ENCODE measurements around the gene MRPL41.
"Not testable (repeated sequence)": the region's sequence is repeated elsewhere in the genome, so short reads cannot be mapped to it uniquely, and the experiment has no call there.

The MRPL41 gene

DNA sequence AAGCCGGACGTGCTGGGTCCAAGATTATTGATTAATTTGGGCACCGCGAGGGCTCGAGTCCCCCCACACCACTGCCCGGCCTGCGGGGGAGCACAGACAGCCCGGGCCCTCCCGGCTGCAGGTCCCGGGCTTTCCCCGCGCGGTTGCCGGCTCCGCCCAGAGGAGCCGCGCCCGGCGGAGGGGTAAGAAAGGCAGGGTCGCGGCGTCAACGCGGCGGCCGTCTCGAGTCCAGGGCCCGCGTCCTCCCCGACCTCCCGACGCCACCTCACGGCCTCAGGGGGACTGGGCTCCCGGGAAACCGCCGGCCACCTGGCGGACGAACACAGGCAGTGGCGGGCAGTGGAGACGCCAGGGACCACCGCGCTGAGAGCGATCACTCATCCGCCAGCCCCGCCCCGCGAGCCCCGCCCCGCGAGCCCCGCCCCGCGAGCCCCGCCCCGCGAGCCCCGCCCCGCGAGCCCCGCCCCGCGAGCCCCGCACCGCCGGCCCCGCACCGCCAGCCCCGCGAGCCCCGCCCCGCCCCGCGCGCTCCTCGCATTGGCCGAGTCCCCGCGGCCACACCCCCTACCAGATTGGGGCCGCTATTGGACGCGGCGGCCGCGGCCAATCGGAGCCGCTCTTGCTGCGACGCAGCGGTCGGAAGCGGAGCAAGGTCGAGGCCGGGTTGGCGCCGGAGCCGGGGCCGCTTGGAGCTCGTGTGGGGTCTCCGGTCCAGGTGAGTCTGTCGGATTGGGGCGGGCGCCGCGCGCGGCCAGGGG, at the start of gene MRPL41:
TSS of gene MRPL41 (plus strand) at position 616 of the 758 bp plus-strand sequence. CDS start 203 bp downstream, outside the sequence.
- peak within 1 kb of the TSS; percentile 79 to 81 for H3K9ac ChIP-seq (ENCODE audit: low read depth in 1 of 2, low read length in 2 of 2)
- H3K27me3 ChIP-seq (ENCODE audit: control insufficient read depth in 2 of 2, insufficient read depth in 2 of 2, low read length in 2 of 2) = no peaks in the 10 kb centered on the region
- H3K27ac ChIP-seq (ENCODE audit: low read depth in 2 of 2, low read length in 2 of 2) = peak within 1 kb of the TSS; percentile 90 to 93
- peaks cover 17 to 25% of the 10 kb centered on the region in 2 donors for H3K4me1 ChIP-seq (ENCODE audit: control insufficient read depth in 2 of 2, insufficient read depth in 2 of 2, low read length in 2 of 2)
- peaks cover 7 to 20% of the 10 kb centered on the region in 2 donors for H3K36me3 ChIP-seq (ENCODE audit: control insufficient read depth in 2 of 2, insufficient read depth in 2 of 2, low read length in 2 of 2)
- H3K4me3 ChIP-seq (ENCODE audit: low read length in 2 of 2) = peak within 1 kb of the TSS; percentile 80 to 85
- no peaks in the 10 kb centered on the region for H3K9me3 ChIP-seq (ENCODE audit: control insufficient read depth in 2 of 2, low read length in 2 of 2)

DNA sequence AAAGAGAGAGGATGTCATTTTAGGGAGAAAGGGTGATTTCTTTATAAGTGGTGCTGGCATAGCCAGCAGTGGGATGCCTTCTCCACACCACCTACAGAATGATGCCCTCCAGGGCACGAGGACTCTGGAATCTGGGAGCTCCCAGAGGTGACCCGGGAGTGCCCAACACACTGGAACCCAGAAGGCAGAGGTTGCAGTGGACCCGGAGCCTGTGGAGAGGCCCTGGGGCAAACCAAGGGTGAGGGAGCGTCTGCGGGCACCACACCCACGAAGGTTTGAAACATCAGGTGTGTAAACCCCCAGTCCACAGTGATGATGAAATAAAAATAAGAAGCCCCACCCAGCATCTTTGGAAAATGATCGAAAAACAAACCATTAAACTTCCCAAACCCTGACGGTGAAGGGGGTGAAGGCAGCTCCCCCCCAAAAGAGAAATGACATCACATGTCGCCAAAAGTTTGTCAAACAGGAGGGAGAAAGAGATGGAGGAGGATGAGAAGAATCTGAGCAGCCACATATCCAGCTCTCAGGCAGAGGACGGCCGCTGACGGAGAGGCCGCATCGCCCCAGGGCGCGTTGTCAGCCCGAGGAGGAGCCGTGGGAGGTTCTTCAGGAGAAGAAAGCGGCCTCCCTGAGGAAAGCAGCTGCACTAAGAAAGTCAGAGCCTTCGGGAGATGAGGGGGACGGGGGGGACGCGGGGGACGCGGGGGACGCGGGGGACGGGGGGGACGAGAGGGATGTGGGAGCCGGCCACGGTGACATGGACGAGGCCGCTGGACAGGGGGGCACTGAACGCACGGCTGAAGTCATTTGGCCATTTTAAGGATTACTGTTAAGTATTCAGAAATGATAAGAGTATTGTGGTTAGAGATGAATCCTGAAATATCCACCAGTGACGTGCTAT, 49.4 kb upstream of the MRPL41 start:
- no peaks in the 10 kb centered on the region for H3K27me3 ChIP-seq (ENCODE audit: control insufficient read depth in 2 of 2, insufficient read depth in 2 of 2, low read length in 2 of 2)
- H3K27ac ChIP-seq (ENCODE audit: low read depth in 2 of 2, low read length in 2 of 2) = no peak overlapping the region
- H3K4me1 ChIP-seq (ENCODE audit: control insufficient read depth in 2 of 2, insufficient read depth in 2 of 2, low read length in 2 of 2) = no peaks in the 10 kb centered on the region
- H3K4me3 ChIP-seq (ENCODE audit: low read length in 2 of 2) = no peak overlapping the region
- no peaks in the 10 kb centered on the region for H3K9me3 ChIP-seq (ENCODE audit: control insufficient read depth in 2 of 2, low read length in 2 of 2)
- no peak overlapping the region for H3K9ac ChIP-seq (ENCODE audit: low read depth in 1 of 2, low read length in 2 of 2)
- peaks cover 0 to 2% of the 10 kb centered on the region in 2 donors for H3K36me3 ChIP-seq (ENCODE audit: control insufficient read depth in 2 of 2, insufficient read depth in 2 of 2, low read length in 2 of 2)

DNA sequence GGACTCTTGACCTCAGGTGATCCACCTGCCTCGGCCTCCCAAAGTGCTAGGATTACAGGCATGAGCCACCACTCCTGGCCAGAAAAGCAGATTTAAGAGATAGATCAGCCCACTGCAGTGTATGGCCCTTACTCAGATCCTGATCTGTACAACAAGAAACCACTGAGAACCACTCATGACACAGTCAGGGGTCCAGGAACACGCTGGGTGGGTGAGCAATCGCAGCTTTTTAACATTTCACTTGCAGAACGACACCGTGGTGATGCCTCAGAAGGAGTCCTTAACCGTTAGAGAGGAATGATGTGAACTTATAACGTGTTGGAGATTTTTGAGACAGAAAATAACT, 47.3 kb upstream of the MRPL41 start:
- Histone ChIP-seq H3K9ac (ENCODE audit: low read depth in 1 of 2, low read length in 2 of 2) (no peak overlapping the region), H3K4me3 (ENCODE audit: low read length in 2 of 2) (no peak overlapping the region), H3K27me3 (ENCODE audit: control insufficient read depth in 2 of 2, insufficient read depth in 2 of 2, low read length in 2 of 2) (no peaks in the 10 kb centered on the region), H3K9me3 (ENCODE audit: control insufficient read depth in 2 of 2, low read length in 2 of 2) (no peaks in the 10 kb centered on the region), H3K36me3 (ENCODE audit: control insufficient read depth in 2 of 2, insufficient read depth in 2 of 2, low read length in 2 of 2) (peaks cover 0 to 2% of the 10 kb centered on the region in 2 donors), H3K4me1 (ENCODE audit: control insufficient read depth in 2 of 2, insufficient read depth in 2 of 2, low read length in 2 of 2) (no peaks in the 10 kb centered on the region), H3K27ac (ENCODE audit: low read depth in 2 of 2, low read length in 2 of 2) (no peak overlapping the region)

DNA sequence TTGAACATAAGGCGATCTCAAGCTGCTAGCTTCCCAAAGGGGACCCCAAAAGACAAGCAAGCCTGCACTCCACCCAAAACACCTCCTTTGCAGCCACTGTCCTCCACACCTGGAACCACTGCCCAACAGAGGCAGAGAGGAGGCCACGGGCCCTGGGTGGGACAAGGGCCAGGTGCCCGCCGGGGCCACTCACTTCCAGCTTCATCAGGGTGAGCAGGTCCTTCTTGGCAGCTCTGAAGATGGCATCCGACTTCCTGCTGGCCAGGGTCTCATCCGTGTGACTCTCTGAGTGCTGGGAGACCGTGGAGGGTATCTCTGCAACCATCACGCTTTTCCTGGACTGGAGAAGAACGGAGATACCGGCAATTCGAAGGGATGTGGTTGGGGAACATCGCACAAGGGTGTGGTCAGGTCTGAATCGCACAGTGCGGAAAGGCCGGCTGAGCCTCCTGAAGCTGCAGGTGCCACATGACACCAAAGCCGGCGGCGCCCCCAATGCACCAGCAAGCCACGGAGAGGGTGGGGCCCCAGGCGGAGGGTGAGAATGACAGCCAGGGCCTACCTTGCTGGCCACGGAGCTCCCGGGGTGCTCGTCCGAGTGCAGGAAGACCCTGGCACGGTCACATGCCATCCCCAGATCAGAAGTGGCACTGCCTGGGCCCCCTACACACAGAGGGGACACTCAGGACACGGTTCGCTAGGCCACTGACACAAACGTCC, 46.1 kb upstream of the MRPL41 start:
- Histone ChIP-seq H3K36me3 (ENCODE audit: control insufficient read depth in 2 of 2, insufficient read depth in 2 of 2, low read length in 2 of 2) (peaks cover 0 to 2% of the 10 kb centered on the region in 2 donors), H3K9me3 (ENCODE audit: control insufficient read depth in 2 of 2, low read length in 2 of 2) (no peaks in the 10 kb centered on the region), H3K9ac (ENCODE audit: low read depth in 1 of 2, low read length in 2 of 2) (no peak overlapping the region), H3K4me1 (ENCODE audit: control insufficient read depth in 2 of 2, insufficient read depth in 2 of 2, low read length in 2 of 2) (no peaks in the 10 kb centered on the region), H3K4me3 (ENCODE audit: low read length in 2 of 2) (no peak overlapping the region), H3K27me3 (ENCODE audit: control insufficient read depth in 2 of 2, insufficient read depth in 2 of 2, low read length in 2 of 2) (no peaks in the 10 kb centered on the region), H3K27ac (ENCODE audit: low read depth in 2 of 2, low read length in 2 of 2) (no peak overlapping the region)

DNA sequence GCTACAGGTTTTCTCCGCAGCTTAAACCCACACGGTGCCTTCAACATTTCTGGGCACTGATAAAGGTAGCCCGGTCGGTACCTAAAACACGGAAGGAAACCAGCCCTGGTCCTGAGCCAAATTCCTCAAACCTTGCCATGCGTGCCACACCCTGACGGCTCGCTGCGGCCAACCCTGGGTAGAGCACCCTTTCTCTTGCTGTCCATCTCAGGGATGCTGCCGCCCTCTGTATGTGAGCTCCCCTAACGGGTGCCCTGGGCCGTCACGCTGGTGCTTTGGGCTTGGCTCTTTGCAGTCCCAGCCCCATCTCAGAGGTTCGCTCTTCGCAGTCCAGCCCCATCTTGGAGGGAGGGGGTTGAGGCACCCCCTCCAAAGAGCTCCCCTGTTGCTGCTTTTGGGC, 45.4 kb upstream of the MRPL41 start:
- Histone ChIP-seq H3K4me1 (ENCODE audit: control insufficient read depth in 2 of 2, insufficient read depth in 2 of 2, low read length in 2 of 2) (no peaks in the 10 kb centered on the region), H3K4me3 (ENCODE audit: low read length in 2 of 2) (no peak overlapping the region), H3K9ac (ENCODE audit: low read depth in 1 of 2, low read length in 2 of 2) (no peak overlapping the region), H3K36me3 (ENCODE audit: control insufficient read depth in 2 of 2, insufficient read depth in 2 of 2, low read length in 2 of 2) (peaks cover 0 to 2% of the 10 kb centered on the region in 2 donors), H3K9me3 (ENCODE audit: control insufficient read depth in 2 of 2, low read length in 2 of 2) (no peaks in the 10 kb centered on the region), H3K27me3 (ENCODE audit: control insufficient read depth in 2 of 2, insufficient read depth in 2 of 2, low read length in 2 of 2) (no peaks in the 10 kb centered on the region), H3K27ac (ENCODE audit: low read depth in 2 of 2, low read length in 2 of 2) (no peak overlapping the region)

DNA sequence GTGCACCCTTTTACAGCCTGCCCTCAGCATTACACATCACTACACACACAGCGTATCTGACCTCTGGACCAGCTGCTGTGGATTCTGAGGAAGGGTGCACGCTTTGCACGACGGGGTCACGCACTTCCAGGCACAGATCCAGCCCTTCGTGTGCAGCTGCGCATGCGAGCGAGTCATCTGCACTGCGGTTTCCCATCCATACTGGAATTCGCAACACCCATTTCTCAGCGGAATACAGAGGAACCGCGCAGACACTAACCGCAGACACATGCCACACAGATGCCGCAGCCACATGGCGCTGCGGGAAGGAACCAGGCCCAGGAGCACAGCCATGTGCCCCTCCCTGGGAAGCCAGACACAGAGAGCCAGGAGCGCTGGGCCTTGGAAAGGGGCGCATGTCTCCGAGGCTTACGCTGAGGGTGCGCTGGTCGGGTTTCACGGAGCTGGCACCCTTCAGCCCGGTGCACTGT, 44.9 kb upstream of the MRPL41 start:
- H3K9me3 ChIP-seq (ENCODE audit: control insufficient read depth in 2 of 2, low read length in 2 of 2) = no peaks in the 10 kb centered on the region
- H3K9ac ChIP-seq (ENCODE audit: low read depth in 1 of 2, low read length in 2 of 2) = no peak overlapping the region
- no peak overlapping the region for H3K27ac ChIP-seq (ENCODE audit: low read depth in 2 of 2, low read length in 2 of 2)
- H3K36me3 ChIP-seq (ENCODE audit: control insufficient read depth in 2 of 2, insufficient read depth in 2 of 2, low read length in 2 of 2) = peaks cover 0 to 2% of the 10 kb centered on the region in 2 donors
- no peaks in the 10 kb centered on the region for H3K4me1 ChIP-seq (ENCODE audit: control insufficient read depth in 2 of 2, insufficient read depth in 2 of 2, low read length in 2 of 2)
- H3K4me3 ChIP-seq (ENCODE audit: low read length in 2 of 2) = no peak overlapping the region
- H3K27me3 ChIP-seq (ENCODE audit: control insufficient read depth in 2 of 2, insufficient read depth in 2 of 2, low read length in 2 of 2) = no peaks in the 10 kb centered on the region

DNA sequence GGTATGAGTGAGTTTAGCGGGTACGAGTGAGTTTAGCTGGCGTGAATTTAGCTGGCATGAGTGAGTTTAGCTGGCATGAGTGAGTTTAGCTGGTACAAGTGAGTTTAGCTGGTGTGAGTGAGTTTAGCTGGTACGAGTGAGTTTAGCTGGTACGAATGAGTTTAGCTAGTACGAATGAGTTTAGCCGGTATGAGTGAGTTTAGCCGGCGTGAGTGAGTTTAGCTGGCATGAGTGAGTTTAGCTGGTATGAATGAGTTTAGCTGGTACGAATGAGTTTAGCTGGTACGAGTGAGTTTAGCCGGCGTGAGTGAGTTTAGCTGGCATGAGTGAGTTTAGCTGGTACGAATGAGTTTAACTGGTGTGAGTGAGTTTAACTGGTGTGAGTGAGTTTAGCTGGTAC, 42.5 kb upstream of the MRPL41 start:
- Histone ChIP-seq H3K4me1 (ENCODE audit: control insufficient read depth in 2 of 2, insufficient read depth in 2 of 2, low read length in 2 of 2) (no peaks in the 10 kb centered on the region), H3K9ac (ENCODE audit: low read depth in 1 of 2, low read length in 2 of 2) (no peak overlapping the region), H3K9me3 (ENCODE audit: control insufficient read depth in 2 of 2, low read length in 2 of 2) (no peaks in the 10 kb centered on the region), H3K4me3 (ENCODE audit: low read length in 2 of 2) (no peak overlapping the region), H3K27me3 (ENCODE audit: control insufficient read depth in 2 of 2, insufficient read depth in 2 of 2, low read length in 2 of 2) (no peaks in the 10 kb centered on the region), H3K36me3 (ENCODE audit: control insufficient read depth in 2 of 2, insufficient read depth in 2 of 2, low read length in 2 of 2) (peaks cover 0 to 2% of the 10 kb centered on the region in 2 donors), H3K27ac (ENCODE audit: low read depth in 2 of 2, low read length in 2 of 2) (no peak overlapping the region)

DNA sequence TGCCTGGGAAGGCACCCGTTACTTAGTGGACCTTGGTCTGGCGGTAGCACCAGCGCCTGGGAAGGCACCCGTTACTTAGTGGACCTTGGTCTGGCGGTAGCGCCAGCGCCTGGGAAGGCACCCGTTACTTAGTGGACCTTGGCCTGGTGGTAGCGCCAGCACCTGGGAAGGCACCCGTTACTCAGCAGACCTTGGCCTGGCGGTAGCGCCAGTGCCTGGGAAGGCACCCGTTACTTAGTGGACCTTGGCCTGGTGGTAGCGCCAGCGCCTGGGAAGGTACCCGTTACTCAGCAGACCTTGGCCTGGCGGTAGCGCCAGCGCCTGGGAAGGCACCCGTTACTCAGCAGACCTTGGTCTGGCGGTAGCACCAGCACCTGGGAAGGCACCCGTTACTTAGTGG, 40.6 kb upstream of the MRPL41 start:
- not testable (repeated sequence) for H3K9me3 ChIP-seq (ENCODE audit: control insufficient read depth in 2 of 2, low read length in 2 of 2); H3K9ac ChIP-seq (ENCODE audit: low read depth in 1 of 2, low read length in 2 of 2); H3K27ac ChIP-seq (ENCODE audit: low read depth in 2 of 2, low read length in 2 of 2); H3K4me3 ChIP-seq (ENCODE audit: low read length in 2 of 2); H3K27me3 ChIP-seq (ENCODE audit: control insufficient read depth in 2 of 2, insufficient read depth in 2 of 2, low read length in 2 of 2); H3K4me1 ChIP-seq (ENCODE audit: control insufficient read depth in 2 of 2, insufficient read depth in 2 of 2, low read length in 2 of 2); H3K36me3 ChIP-seq (ENCODE audit: control insufficient read depth in 2 of 2, insufficient read depth in 2 of 2, low read length in 2 of 2)

DNA sequence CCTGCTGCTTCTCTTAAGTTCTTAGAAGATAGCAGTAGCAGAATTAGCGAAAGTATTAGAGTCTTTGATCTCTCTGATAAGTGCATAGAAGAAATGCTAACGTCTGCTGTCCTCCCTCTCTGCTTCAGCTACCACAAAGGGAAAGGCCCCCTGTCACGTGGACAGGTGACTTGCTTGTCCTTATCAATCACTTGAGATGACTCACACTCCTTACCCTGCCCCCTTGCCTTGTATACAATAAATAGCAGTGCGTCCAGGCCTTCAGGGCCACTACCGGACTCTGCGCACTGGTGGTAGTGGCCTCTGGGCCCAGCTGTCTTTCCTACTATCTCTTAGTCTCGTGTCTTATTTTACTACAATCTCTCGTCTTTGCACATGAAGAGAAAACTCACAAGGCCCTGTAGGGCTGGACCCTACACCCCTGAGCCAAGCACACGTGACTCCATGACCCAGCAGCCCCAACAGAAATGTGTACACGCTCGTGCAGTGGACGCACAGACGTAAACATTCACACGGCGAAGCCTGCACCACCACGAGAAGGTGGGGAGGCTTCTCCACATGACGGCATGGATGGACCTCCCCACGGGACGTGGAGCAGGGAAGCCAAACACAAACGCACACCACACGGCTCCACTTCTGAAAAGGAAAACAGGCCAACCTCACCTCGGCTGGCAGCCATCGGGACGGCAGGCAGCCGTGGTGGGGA, 39.8 kb upstream of the MRPL41 start:
- no peaks in the 10 kb centered on the region for H3K36me3 ChIP-seq (ENCODE audit: control insufficient read depth in 2 of 2, insufficient read depth in 2 of 2, low read length in 2 of 2)
- no peak overlapping the region for H3K27ac ChIP-seq (ENCODE audit: low read depth in 2 of 2, low read length in 2 of 2)
- no peak overlapping the region for H3K9ac ChIP-seq (ENCODE audit: low read depth in 1 of 2, low read length in 2 of 2)
- no peaks in the 10 kb centered on the region for H3K4me1 ChIP-seq (ENCODE audit: control insufficient read depth in 2 of 2, insufficient read depth in 2 of 2, low read length in 2 of 2)
- H3K9me3 ChIP-seq (ENCODE audit: control insufficient read depth in 2 of 2, low read length in 2 of 2) = no peaks in the 10 kb centered on the region
- no peaks in the 10 kb centered on the region for H3K27me3 ChIP-seq (ENCODE audit: control insufficient read depth in 2 of 2, insufficient read depth in 2 of 2, low read length in 2 of 2)
- no peak overlapping the region for H3K4me3 ChIP-seq (ENCODE audit: low read length in 2 of 2)
